Stimulated activated CD8-positive, alpha-beta memory T cell treated with anti-CD3 and anti-CD28 coated beads, Interleukin-7, amount 100 ng/mL, for 4 hours (primary cell): ENCODE results near the gene TNFRSF12A.
A peak's percentile ranks its signal among the peaks of the same experiment; 100 is the strongest.

Source experiments
- DNase-seq, 2 donors: peaks; one replicate each; pipeline ENCODE4 v3.0.0-alpha.2; 2020; ENCODE audit warnings: low read depth in 2 of 2

Gene TNFRSF12A

GRCh38 chr16:2986623-2987188 lies 33.5 kb upstream of the TNFRSF12A start:
- DNase-seq: no peak

GRCh38 chr16:2987286-2987685 lies 32.9 kb upstream of the TNFRSF12A start:
- DNase-seq: no peak

GRCh38 chr16:2987833-2988232 lies 32.3 kb upstream of the TNFRSF12A start:
- no peak for DNase-seq

GRCh38 chr16:2988590-2989099 lies 31.5 kb upstream of the TNFRSF12A start:
- DNase-seq: no peak

GRCh38 chr16:2990891-2991290 lies 29.3 kb upstream of the TNFRSF12A start:
- no peak for DNase-seq

- no peak for DNase-seq
Measured at GRCh38 chr16:2991566-2992261, 28.5 kb upstream of the TNFRSF12A start.

GRCh38 chr16:2992383-2993081 lies 27.6 kb upstream of the TNFRSF12A start:
- no peak for DNase-seq

- DNase-seq: no peak
Measured at GRCh38 chr16:2996298-2996697, 23.9 kb upstream of the TNFRSF12A start.

- no peak for DNase-seq
Measured at GRCh38 chr16:2999929-3000328, 20.2 kb upstream of the TNFRSF12A start.

- no peak for DNase-seq
Measured at GRCh38 chr16:3000540-3000939, 19.6 kb upstream of the TNFRSF12A start.

GRCh38 chr16:3001316-3001715 lies 18.9 kb upstream of the TNFRSF12A start:
- no peak for DNase-seq

GRCh38 chr16:3003582-3004270 lies 16.4 kb upstream of the TNFRSF12A start:
- peak; percentile 93 to 95 for DNase-seq

- DNase-seq: no peak
Measured at GRCh38 chr16:3004319-3004718, 15.8 kb upstream of the TNFRSF12A start.

- DNase-seq: no peak
Measured at GRCh38 chr16:3004781-3005284, 15.3 kb upstream of the TNFRSF12A start.

GRCh38 chr16:3007059-3007956 lies 12.9 kb upstream of the TNFRSF12A start:
- DNase-seq: no peak

GRCh38 chr16:3007957-3008689 lies 12.0 kb upstream of the TNFRSF12A start:
- DNase-seq: peak in 1 of 2 donors; percentile 37

GRCh38 chr16:3008690-3009037 lies 11.5 kb upstream of the TNFRSF12A start:
- DNase-seq: no peak

GRCh38 chr16:3009568-3010390 lies 10.4 kb upstream of the TNFRSF12A start:
- DNase-seq: no peak

GRCh38 chr16:3010510-3010909 lies 9.7 kb upstream of the TNFRSF12A start:
- DNase-seq: no peak

GRCh38 chr16:3012246-3012645 lies 7.9 kb upstream of the TNFRSF12A start:
- no peak for DNase-seq
